K562 (cell line): ENCODE data around the gene TSPAN14.

Experiments
- MBD2 ChIP-seq: sonication (generic); IDR thresholded peaks from 2 replicates; pipeline ENCODE4 v1.6.1; 2016; ENCODE audit warnings: low read depth, borderline replicate concordance
- YY1 ChIP-seq, 3 experiments: IDR thresholded peaks; 2 replicates each; pipeline ENCODE4 v1.6.1; 2011; ENCODE audit warnings: low read length in 2 of 3, mild to moderate bottlenecking in 2 of 3, moderate library complexity in 2 of 3, borderline replicate concordance in 1 of 3, control low read depth in 1 of 3, low read depth in 1 of 3; ENCODE audit not compliant: insufficient read depth in 3 of 3, insufficient replicate concordance in 2 of 3, control insufficient read depth in 1 of 3, insufficient read length in 1 of 3; ENCODE audit errors: extremely low read depth in 1 of 3
- ZNF274 ChIP-seq: IDR thresholded peaks from 2 replicates; pipeline ENCODE4 v1.6.1; 2011; ENCODE audit warnings: low read depth, mild to moderate bottlenecking, low read length, moderate library complexity, borderline replicate concordance
- TF ChIP-seq, protein P1 (sequence below), 3 experiments: IDR thresholded peaks in 2 of 3; conservative IDR thresholded peaks in 1 of 3; 2 replicates each; pipeline ENCODE4 v1.5.1; 2011 to 2012; ENCODE audit warnings: low read length in 3 of 3, mild to moderate bottlenecking in 3 of 3, control low read depth in 2 of 3, improper control_type of control experiment in 1 of 3, inconsistent platforms in 1 of 3, low read depth in 1 of 3, mixed read lengths in 1 of 3, moderate library complexity in 1 of 3; ENCODE audit not compliant: insufficient read depth in 2 of 3
- TF ChIP-seq, protein P2 (sequence below): fragments of 200-600 bp; sonication (generic); IDR thresholded peaks from one replicate; pipeline ENCODE4 v1.6.1; 2012; ENCODE audit warnings: mild to moderate bottlenecking, low read depth, low read length, inconsistent platforms

DNA sequence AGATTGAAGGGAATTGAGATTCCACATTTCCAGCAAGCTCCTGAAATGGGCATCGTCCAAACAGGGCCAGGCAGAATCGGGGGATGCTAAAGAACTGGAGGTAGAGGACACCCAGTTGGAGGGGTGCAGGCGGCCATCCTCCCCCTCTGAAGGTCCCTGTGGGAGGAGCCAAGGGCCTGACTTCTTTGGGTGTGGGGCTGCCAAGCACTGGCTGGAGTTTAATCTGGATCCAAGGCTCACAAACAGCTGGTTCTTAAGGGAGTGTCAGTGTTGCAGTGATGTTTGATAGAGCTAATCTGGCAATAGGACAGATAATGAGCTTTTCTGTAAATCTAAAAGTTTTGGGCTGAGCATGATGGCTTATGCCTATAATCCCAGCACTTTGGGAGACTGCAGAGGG lies 20.8 kb downstream of the TSPAN14 start:
- TF ChIP-seq ZNF274 (no peak), YY1 (IDR thresholded peaks at IDR 0.05; ENCODE audit: borderline replicate concordance in 1 of 3, control insufficient read depth in 1 of 3, extremely low read depth in 1 of 3, insufficient read depth in 3 of 3, insufficient read length in 1 of 3, insufficient replicate concordance in 2 of 3, low read depth in 1 of 3, low read length in 2 of 3) (no peak), MBD2 (no peak)
- TF ChIP-seq, protein P1, sequence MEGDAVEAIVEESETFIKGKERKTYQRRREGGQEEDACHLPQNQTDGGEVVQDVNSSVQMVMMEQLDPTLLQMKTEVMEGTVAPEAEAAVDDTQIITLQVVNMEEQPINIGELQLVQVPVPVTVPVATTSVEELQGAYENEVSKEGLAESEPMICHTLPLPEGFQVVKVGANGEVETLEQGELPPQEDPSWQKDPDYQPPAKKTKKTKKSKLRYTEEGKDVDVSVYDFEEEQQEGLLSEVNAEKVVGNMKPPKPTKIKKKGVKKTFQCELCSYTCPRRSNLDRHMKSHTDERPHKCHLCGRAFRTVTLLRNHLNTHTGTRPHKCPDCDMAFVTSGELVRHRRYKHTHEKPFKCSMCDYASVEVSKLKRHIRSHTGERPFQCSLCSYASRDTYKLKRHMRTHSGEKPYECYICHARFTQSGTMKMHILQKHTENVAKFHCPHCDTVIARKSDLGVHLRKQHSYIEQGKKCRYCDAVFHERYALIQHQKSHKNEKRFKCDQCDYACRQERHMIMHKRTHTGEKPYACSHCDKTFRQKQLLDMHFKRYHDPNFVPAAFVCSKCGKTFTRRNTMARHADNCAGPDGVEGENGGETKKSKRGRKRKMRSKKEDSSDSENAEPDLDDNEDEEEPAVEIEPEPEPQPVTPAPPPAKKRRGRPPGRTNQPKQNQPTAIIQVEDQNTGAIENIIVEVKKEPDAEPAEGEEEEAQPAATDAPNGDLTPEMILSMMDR (IDR thresholded peaks at IDR 0.05 in 2 of 3, conservative IDR thresholded peaks at IDR 0.05 in 1 of 3; ENCODE audit: insufficient read depth in 2 of 3, low read depth in 1 of 3, low read length in 3 of 3), result no peak
- TF ChIP-seq, protein P2, sequence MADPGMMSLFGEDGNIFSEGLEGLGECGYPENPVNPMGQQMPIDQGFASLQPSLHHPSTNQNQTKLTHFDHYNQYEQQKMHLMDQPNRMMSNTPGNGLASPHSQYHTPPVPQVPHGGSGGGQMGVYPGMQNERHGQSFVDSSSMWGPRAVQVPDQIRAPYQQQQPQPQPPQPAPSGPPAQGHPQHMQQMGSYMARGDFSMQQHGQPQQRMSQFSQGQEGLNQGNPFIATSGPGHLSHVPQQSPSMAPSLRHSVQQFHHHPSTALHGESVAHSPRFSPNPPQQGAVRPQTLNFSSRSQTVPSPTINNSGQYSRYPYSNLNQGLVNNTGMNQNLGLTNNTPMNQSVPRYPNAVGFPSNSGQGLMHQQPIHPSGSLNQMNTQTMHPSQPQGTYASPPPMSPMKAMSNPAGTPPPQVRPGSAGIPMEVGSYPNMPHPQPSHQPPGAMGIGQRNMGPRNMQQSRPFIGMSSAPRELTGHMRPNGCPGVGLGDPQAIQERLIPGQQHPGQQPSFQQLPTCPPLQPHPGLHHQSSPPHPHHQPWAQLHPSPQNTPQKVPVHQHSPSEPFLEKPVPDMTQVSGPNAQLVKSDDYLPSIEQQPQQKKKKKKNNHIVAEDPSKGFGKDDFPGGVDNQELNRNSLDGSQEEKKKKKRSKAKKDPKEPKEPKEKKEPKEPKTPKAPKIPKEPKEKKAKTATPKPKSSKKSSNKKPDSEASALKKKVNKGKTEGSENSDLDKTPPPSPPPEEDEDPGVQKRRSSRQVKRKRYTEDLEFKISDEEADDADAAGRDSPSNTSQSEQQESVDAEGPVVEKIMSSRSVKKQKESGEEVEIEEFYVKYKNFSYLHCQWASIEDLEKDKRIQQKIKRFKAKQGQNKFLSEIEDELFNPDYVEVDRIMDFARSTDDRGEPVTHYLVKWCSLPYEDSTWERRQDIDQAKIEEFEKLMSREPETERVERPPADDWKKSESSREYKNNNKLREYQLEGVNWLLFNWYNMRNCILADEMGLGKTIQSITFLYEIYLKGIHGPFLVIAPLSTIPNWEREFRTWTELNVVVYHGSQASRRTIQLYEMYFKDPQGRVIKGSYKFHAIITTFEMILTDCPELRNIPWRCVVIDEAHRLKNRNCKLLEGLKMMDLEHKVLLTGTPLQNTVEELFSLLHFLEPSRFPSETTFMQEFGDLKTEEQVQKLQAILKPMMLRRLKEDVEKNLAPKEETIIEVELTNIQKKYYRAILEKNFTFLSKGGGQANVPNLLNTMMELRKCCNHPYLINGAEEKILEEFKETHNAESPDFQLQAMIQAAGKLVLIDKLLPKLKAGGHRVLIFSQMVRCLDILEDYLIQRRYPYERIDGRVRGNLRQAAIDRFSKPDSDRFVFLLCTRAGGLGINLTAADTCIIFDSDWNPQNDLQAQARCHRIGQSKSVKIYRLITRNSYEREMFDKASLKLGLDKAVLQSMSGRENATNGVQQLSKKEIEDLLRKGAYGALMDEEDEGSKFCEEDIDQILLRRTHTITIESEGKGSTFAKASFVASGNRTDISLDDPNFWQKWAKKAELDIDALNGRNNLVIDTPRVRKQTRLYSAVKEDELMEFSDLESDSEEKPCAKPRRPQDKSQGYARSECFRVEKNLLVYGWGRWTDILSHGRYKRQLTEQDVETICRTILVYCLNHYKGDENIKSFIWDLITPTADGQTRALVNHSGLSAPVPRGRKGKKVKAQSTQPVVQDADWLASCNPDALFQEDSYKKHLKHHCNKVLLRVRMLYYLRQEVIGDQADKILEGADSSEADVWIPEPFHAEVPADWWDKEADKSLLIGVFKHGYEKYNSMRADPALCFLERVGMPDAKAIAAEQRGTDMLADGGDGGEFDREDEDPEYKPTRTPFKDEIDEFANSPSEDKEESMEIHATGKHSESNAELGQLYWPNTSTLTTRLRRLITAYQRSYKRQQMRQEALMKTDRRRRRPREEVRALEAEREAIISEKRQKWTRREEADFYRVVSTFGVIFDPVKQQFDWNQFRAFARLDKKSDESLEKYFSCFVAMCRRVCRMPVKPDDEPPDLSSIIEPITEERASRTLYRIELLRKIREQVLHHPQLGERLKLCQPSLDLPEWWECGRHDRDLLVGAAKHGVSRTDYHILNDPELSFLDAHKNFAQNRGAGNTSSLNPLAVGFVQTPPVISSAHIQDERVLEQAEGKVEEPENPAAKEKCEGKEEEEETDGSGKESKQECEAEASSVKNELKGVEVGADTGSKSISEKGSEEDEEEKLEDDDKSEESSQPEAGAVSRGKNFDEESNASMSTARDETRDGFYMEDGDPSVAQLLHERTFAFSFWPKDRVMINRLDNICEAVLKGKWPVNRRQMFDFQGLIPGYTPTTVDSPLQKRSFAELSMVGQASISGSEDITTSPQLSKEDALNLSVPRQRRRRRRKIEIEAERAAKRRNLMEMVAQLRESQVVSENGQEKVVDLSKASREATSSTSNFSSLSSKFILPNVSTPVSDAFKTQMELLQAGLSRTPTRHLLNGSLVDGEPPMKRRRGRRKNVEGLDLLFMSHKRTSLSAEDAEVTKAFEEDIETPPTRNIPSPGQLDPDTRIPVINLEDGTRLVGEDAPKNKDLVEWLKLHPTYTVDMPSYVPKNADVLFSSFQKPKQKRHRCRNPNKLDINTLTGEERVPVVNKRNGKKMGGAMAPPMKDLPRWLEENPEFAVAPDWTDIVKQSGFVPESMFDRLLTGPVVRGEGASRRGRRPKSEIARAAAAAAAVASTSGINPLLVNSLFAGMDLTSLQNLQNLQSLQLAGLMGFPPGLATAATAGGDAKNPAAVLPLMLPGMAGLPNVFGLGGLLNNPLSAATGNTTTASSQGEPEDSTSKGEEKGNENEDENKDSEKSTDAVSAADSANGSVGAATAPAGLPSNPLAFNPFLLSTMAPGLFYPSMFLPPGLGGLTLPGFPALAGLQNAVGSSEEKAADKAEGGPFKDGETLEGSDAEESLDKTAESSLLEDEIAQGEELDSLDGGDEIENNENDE, result no peak
